HEK293 (cell line): ENCODE data around the gene RPS10.

Experiments used
- KLF10 ChIP-seq: fragments of 450-650 bp; IDR thresholded peaks from 2 replicates; pipeline ENCODE4 v1.5.1; 2018; ENCODE audit warnings: missing biosample characterization, mild to moderate bottlenecking, missing genetic modification characterization
- SALL2 ChIP-seq: fragments of 450-650 bp; formaldehyde crosslinking; IDR thresholded peaks from 2 replicates; pipeline ENCODE4 v1.5.0; 2017; ENCODE audit warnings: missing biosample characterization, mild to moderate bottlenecking, missing genetic modification characterization, borderline replicate concordance
- SP3 ChIP-seq: fragments of 450-650 bp; formaldehyde crosslinking; IDR thresholded peaks from 2 replicates; pipeline ENCODE4 v1.5.1; 2016; ENCODE audit warnings: missing biosample characterization, missing genetic modification characterization
- YY1 ChIP-seq: fragments of 450-650 bp; formaldehyde crosslinking; IDR thresholded peaks from 2 replicates; pipeline ENCODE4 v1.5.1; 2018; ENCODE audit warnings: missing biosample characterization, missing genetic modification characterization
- ZNF311 ChIP-seq: fragments of 450-650 bp; formaldehyde crosslinking; IDR thresholded peaks from 2 replicates; pipeline ENCODE4 v1.5.1; 2017; ENCODE audit warnings: missing biosample characterization, missing genetic modification characterization, borderline replicate concordance
- ZNF426 ChIP-seq: fragments of 450-650 bp; formaldehyde crosslinking; IDR thresholded peaks from 2 replicates; pipeline ENCODE4 v1.5.1; 2017; ENCODE audit warnings: missing biosample characterization, missing genetic modification characterization, mild to moderate bottlenecking, inconsistent platforms, moderate library complexity
- ZSCAN16 ChIP-seq: fragments of 450-650 bp; formaldehyde crosslinking; IDR thresholded peaks from 2 replicates; pipeline ENCODE4 v1.5.1; 2016; ENCODE audit warnings: missing biosample characterization, missing genetic modification characterization
- TF ChIP-seq, protein P1 (sequence below): fragments of 450-650 bp; formaldehyde crosslinking; IDR thresholded peaks from 2 replicates; pipeline ENCODE4 v1.5.1; 2016; ENCODE audit warnings: missing biosample characterization, missing genetic modification characterization
- TF ChIP-seq, protein P2 (sequence below): fragments of 450-650 bp; formaldehyde crosslinking; IDR thresholded peaks from 2 replicates; pipeline ENCODE4 v1.5.1; 2016; ENCODE audit warnings: missing biosample characterization, missing genetic modification characterization
- TF ChIP-seq, protein P3 (sequence below): fragments of 450-650 bp; formaldehyde crosslinking; IDR thresholded peaks from 2 replicates; pipeline ENCODE4 v1.5.1; 2016; ENCODE audit warnings: missing biosample characterization, missing genetic modification characterization

DNA sequence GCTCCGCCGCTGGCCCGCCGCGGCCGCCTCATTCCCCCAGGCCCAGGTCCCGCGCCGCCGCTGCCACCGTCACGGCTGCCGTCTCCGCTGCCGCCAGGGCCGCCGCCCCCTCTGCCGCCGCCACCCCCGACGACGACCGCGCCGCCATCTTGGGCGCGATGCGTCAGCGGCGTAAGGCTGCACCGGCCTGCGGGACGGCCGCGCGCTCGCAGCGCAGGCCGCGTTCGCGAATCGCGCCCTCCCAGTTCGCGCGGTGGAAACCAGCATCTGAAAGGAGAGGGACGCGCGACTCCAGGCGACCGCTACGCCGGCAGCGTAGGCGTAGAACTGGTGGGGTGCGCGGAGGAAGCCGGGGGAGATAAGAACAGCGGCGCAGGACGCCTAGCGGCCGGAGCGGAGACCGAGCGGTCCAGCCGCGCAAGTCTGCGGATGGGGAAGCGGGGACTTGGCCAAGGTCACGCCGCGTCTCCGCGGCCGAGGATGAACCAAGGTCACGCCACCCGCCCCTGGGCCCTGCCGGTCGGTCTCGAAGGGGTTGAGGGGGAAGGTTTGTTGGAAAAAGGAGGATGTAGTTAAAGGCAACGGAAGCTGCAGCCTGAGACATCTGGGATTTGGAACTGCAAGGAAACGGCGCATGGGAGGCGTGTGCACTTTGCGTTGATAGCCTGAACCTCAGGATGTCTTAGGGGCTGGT, 33.2 kb downstream of the RPS10 start, which contains the start of gene NUDT3:
- TF ChIP-seq, protein P1, sequence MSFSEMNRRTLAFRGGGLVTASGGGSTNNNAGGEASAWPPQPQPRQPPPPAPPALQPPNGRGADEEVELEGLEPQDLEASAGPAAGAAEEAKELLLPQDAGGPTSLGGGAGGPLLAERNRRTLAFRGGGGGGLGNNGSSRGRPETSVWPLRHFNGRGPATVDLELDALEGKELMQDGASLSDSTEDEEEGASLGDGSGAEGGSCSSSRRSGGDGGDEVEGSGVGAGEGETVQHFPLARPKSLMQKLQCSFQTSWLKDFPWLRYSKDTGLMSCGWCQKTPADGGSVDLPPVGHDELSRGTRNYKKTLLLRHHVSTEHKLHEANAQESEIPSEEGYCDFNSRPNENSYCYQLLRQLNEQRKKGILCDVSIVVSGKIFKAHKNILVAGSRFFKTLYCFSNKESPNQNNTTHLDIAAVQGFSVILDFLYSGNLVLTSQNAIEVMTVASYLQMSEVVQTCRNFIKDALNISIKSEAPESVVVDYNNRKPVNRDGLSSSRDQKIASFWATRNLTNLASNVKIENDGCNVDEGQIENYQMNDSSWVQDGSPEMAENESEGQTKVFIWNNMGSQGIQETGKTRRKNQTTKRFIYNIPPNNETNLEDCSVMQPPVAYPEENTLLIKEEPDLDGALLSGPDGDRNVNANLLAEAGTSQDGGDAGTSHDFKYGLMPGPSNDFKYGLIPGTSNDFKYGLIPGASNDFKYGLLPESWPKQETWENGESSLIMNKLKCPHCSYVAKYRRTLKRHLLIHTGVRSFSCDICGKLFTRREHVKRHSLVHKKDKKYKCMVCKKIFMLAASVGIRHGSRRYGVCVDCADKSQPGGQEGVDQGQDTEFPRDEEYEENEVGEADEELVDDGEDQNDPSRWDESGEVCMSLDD (tag by site-specific recombination): peak; percentile 97
- TF ChIP-seq, protein P2, sequence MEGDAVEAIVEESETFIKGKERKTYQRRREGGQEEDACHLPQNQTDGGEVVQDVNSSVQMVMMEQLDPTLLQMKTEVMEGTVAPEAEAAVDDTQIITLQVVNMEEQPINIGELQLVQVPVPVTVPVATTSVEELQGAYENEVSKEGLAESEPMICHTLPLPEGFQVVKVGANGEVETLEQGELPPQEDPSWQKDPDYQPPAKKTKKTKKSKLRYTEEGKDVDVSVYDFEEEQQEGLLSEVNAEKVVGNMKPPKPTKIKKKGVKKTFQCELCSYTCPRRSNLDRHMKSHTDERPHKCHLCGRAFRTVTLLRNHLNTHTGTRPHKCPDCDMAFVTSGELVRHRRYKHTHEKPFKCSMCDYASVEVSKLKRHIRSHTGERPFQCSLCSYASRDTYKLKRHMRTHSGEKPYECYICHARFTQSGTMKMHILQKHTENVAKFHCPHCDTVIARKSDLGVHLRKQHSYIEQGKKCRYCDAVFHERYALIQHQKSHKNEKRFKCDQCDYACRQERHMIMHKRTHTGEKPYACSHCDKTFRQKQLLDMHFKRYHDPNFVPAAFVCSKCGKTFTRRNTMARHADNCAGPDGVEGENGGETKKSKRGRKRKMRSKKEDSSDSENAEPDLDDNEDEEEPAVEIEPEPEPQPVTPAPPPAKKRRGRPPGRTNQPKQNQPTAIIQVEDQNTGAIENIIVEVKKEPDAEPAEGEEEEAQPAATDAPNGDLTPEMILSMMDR (tag by site-specific recombination): peak; percentile 98
- TF ChIP-seq KLF10 (tag by site-specific recombination) (0 out of 2 replicates have a peak, but pooled peaks have one; percentile 16), ZSCAN16 (no peak), ZNF426 (tag by site-specific recombination) (no peak), SALL2 (tag by site-specific recombination) (no peak), SP3 (tag by site-specific recombination) (peak; percentile 38), ZNF311 (no peak), YY1 (tag by site-specific recombination) (peak; percentile 54)
- TF ChIP-seq, protein P3, sequence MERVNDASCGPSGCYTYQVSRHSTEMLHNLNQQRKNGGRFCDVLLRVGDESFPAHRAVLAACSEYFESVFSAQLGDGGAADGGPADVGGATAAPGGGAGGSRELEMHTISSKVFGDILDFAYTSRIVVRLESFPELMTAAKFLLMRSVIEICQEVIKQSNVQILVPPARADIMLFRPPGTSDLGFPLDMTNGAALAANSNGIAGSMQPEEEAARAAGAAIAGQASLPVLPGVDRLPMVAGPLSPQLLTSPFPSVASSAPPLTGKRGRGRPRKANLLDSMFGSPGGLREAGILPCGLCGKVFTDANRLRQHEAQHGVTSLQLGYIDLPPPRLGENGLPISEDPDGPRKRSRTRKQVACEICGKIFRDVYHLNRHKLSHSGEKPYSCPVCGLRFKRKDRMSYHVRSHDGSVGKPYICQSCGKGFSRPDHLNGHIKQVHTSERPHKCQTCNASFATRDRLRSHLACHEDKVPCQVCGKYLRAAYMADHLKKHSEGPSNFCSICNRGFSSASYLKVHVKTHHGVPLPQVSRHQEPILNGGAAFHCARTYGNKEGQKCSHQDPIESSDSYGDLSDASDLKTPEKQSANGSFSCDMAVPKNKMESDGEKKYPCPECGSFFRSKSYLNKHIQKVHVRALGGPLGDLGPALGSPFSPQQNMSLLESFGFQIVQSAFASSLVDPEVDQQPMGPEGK (tag by site-specific recombination): peak; percentile 78
